HG02798 (cell line): ENCODE data around the gene CGA.
A peak's percentile ranks its signal among the peaks of the same experiment; 100 is the strongest.
"Not testable (repeated sequence)": the region's sequence is repeated elsewhere in the genome, so short reads cannot be mapped to it uniquely, and the experiment has no call there.

Experiments
- ATAC-seq: cut with Tn5 transposase; IDR thresholded peaks from one replicate; pipeline ENCODE4 v1.9.1; 2021; ENCODE audit warnings: mild to moderate bottlenecking; ENCODE audit not compliant: unreplicated experiment, poor library complexity

The CGA gene

DNA sequence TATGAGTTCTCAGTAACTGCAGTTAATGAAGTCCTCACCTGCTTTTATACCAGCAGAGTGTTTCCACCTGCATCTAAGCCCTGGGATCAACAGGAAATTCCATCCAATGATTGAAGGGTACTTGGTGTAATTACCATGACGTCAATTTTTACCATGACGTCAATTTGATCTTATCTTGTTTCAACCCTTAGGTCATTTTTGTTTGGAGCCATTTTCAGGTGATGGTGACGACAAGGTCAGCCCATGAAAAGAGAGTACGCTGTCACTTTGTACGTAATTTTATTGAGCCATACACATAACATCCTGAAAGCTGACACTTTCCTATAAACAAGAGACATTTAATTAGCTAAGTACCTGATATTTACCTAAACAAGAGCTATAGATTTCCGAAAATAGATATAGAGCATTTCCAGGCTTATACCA is at the start of gene CGA:
TSS of gene CGA (minus strand) at position 20 of the 423 bp plus-strand sequence. CDS start 6,906 bp downstream, outside the sequence.
- no peak for ATAC-seq

DNA sequence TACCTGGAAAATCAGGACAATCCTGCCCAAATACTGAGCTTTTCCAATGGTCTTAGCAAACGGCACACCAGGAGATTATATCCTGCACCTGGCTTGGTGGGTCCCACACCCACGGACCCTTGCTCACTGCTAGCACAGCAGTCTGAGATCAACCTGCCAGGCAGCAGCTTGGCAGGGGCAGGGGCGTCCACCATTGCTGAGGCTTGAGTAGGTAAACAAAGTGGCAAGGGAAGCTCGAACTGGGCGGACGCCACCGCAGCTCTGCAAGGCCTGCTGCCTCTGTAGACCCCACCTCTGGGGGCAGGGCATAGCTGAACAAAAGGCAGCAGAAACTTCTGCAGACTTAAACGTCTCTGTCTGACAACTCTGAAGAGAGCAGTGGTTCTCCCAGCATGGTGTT is 45.0 kb upstream of the CGA start:
- ATAC-seq, result not testable (repeated sequence)

DNA sequence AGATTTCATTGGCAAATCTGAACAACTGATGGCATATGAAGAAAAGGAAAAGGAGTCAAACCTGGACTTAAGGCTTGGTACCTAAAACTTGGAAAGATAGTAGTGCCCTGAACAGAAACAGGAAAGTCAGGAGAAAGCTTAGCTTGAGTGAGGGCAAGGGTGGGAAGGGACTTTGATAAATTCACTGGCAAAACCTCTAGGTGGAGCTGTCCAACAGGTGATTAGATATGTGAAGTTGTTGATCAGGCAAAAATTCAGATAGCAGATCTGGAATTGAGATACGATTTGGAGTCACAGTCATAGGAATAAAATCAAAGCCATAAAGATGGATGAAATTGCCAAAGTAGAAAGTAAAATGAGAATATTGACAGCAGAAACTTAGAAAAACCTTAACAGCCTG is 44.3 kb upstream of the CGA start:
- no peak for ATAC-seq

DNA sequence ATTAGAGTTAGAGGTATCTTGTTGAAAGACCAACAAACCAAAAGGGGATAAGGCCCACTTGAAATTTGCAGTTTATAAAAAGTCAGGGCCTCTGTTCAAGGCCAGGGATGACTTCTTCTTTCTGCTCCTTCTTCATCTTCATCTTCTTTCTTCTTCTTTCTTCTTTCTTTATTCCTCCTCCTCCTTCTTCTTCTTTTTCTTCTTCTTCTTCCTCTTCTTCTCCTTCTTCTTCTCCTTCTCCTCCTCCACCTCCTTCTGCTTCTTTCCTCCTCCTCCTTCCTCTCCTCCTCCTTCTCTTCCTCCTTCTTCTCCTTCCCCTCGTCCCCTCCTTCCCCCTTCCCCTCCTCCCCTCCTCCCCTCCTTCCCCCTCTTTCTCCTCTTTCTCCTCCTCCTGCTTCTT is 42.1 kb upstream of the CGA start:
- no peak for ATAC-seq

DNA sequence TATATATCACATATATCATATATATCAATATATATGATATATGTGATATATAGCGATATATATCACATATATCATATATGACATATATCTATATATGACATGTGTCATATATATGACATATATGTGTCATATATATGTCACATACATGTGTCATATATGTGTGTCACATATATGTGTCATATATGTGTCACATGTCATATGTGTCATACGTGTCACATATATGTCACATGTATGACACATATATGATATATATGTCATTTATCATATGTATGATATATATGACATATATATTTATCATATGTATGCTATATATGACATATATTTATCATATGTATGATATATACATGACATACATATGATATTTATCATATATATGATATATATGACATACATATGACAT is 32.8 kb upstream of the CGA start:
- no peak for ATAC-seq

DNA sequence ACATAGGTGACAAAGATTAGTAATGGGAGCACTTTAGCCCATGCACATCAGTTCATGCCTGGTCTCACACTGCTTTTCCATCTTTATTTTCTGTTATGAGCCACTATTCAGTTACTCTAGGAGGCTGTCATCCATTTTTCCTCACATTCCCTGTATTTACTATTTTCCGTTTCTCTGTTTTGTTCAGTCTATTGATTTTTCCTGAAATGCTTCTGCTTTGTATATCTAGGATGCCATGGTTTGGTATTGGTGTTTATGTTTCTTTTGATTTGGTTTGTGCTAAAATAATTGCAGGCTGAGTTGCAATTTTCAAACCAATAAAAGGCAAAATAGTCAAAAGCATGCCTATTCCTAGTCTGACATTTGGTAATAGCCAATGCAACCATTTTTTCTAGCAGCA is 31.6 kb upstream of the CGA start:
- ATAC-seq, result no peak

DNA sequence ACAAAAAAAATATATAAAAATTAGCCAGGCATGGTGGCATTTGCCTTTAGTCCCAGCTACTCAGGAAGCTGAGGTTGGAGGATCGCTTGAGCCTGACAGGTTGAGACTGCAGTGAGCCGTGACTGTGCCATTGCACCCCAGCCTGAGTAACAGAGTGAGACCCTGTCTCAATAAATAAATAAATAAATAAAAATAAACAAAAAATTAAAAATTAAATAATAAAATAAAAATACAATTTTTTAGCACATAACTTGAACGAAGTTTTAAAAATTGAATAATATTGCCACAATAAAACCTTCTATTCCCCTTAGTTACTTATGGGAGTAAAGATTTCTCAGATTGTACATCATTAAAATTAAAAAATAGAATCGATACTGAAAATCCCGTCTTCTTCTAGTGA is 29.2 kb upstream of the CGA start:
- no peak for ATAC-seq

DNA sequence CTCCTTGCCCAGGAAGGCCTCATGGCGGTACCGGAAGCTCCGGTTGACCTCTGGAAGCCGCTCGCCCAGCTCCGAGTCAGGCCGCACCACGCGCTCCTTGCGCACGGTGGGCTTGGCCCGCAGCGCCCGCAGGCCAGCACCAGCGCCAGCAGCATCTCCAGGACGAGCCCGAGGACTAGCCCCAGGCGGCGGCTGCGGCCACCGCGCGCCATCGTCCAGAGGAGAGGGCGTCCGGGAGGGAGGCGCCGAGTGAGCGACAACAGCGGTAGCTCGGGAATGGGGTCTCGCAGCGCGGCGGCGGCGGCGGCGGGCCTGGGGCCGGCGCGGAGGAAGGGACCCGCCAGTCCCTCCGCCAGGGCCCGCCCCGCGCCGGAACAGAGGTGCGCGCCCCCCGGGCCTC is 27.6 kb upstream of the CGA start:
- ATAC-seq, result no peak

DNA sequence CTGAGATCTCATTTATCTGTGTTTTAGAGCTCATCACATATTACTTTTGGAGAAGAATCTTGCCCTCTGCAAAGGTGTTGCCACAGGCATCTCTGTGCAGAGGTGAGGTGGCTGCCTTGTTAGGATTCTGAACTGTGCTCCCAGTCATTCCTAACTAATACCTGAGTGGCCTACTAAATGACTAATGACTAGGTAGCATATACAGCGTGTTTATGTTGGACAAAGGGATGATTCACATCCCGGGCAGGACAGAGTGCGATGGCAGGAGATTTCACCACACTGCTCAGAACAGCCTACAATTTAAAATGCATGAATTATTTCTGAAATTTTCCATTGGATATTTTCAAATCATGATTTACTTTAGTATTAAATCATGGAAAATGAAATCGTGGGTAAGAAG is 23.1 kb upstream of the CGA start:
- no peak for ATAC-seq

DNA sequence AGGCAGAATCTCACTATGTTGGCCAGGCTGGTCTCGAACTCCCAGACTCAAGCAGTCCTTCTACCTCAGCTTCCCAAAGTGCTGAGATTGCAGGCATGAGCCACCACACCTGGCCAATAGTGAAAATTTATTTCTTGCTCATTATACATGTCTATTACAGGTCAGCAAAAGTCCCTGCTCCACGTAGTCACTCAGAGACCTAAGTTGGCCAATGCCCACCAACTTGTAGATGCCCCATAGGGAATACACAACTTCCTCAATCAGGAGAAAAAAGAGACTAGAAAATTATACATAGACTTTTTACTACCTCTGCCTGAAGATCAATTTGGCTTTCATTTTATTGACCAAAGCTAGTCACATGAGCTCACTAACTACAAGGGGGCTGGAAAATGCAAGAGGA is 22.0 kb upstream of the CGA start:
- no peak for ATAC-seq

DNA sequence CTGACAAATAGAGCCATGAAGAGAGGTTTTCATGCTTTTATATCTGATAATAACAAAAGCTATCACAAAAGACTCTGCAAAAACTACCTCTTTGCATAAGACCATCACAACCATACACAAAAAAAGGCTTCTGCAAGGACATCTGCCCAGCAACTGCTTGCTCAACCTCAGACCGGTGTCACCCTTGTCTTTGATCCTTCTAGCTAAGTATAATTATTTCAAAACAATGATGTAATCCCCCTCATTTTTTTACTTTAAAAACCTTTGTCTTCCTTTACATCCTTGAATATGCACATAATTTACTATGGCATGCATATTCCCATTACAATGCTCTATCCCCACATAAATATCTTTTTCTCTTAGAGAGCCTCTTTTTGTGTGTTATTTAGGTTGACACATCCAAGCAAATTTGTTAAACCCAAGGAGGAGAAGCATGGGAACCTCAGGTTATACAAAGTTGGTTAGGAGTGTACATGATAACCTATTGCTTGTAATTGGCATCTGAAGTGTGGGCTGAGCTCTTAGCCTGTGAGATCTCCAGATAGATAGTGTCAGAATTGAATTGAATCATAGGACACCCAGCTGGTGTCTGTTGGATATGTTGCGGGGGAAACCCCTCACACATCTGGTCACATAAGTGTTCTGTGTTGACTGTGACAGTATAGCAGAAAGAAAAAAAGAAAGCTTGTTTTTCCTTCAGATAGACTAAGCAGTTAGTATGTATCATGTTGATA is 20.7 kb upstream of the CGA start:
- peak; percentile 95 for ATAC-seq

DNA sequence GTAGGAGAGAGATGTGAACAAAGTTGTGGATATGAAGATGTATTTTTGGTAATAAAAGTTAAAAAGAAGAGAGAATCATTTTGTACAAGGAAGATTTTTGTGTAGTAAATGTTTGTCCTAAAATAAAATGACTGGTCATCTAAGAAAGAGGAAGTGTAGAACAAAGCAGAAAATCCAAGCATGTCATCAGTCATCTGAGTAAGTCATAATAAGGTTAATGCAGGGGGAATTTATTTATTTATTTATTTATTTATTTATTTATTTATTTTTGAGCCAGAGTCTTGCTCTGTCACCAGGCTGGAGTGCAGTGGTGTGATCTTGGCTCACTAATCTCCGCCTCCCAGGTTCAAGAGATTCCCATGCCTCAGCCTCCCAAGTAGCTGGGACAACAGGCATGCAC is 15.7 kb upstream of the CGA start:
- no peak for ATAC-seq

DNA sequence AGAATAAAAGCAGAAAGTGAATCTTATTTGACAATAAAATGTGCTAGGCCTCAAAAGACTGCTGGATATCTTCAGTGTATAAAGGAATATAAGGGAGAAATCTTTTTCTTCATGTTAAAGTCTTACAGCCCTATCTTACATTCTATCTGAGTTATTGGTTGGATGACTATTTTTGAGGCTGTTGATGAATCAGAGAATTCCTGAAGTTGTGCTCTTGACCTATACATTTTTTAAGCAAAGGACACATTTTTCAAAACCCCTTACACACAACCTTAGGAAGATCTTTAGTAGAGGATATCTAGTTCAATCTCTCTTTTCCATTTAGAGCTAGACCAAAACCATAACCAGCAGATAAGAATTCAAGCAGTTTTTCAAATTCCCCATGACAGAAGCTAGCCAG is 10.9 kb upstream of the CGA start:
- no peak for ATAC-seq

DNA sequence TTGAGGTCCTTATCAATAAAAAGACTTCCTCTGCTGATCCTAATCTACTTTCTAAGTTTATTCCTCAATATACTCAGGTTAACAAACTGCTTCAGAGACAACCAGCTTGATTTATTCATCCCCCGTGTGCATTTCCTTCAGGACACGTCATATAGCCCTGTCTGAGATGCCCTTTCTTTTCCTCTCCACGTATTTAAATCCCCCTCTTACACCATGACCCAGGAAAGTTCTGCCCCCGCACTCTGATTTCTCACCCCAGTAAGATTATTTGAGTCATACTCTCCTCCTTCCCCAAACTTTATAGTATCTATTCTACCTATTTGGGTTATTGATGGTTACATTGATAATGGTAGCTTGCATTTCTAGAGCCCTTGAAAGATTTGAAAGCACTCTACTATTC is 9.8 kb upstream of the CGA start:
- ATAC-seq, result no peak

DNA sequence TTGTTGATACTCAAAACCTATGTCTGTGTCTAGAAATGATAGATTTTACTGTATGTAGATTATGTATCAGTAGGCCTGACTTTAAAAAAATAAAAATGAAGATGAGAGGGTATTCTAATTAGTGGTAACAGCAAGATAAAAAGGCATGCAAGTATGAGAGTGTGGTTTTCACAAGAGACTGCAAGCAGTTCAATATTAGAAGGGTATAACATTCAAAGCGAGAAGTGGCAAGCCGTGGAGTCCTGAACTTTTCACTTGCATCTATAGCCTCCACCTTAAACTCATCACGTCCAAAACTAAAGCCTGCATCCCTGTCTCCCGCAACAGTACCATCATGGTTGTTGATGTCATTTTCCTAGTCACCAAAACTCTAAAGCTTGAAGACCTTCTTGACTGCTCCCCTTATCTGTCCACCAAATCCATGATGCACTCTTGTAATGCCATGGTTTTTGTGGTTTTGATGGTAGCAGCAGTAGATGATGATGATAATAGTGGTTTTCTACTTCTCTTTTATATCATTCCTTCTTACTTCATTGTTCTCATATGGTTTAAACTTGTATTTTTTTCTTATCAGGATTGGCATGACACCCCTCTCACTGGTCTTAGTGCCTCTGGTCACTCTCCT is 9.2 kb upstream of the CGA start:
- no peak for ATAC-seq

DNA sequence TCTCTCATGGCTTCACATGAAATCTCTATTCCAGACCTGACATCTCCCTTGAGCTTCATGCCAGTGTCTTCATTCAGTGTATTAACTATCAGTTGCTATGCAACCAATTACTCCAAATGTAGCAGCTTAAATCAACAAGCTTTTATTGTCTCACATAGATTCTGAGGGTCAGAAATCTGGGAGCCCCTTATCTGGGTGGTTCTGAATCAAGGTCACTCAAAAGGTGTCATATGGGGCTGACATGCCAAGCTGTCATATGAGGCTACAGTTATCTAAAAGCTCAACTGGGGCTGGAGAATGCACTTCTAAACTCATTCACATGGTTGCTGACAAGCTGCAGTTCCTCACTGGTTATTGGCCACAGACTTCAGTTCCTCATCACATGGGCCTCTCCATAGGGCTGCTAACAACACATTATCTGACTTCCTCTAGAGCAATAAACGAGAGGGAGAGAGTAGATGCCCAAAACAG is 7.3 kb upstream of the CGA start:
- peak; percentile 39 for ATAC-seq

DNA sequence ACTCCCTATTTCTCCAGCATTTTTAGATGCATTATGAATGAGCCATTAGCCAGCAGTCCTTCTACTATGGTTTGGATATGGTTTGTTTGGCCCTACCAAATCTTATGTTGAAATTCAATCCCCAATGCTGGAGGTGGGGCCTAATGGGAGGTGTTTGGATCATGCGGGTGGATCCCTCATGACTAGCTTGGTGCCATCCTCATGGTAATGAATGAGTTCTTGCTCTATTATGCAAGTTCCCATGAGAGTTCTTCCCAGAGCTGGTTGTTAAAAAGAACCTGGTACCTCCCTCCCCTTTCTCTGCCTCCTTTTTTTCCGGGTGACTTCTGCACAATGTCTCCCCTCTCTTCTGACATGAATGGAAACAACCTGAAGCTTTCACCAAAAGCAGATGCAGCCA is 6.2 kb upstream of the CGA start:
- no peak for ATAC-seq

DNA sequence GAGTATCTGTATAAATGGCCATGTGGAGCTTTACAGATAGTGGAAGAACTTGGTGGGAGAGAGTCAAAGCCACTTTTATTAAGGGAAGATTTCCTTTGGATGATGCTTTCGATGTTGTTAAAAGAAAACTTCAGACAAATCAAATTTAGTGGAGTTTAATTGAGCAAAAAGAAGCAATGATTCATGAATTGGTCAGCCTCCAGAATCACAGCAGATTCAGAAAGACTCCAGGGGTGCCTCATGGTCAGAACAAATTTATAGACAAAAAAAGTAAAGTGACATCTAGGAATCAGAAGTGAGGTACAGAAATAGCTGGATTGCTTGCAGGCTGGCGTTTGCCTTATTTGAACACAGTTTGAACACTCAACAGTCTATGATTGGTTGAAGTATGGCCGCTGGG is 5.3 kb upstream of the CGA start:
- no peak for ATAC-seq

DNA sequence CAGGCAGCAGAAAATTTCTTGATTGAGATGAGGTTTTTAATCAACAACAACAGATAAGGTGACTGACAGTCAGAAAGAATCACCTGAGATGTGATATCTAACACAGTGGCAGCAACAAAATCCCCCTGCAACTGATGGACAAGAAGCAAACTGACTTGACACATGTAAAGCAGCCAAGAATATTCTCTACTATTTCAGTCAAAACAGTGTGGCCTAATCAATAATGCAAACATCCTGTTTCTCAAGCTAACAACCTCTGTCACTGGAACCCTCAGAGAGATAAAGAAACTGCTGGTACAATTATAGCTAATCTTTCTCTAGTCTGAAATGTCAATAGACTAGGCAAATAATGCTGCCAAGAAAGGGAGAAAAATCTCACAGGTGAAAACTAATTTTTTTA is 4.6 kb upstream of the CGA start:
- ATAC-seq, result peak; percentile 70

DNA sequence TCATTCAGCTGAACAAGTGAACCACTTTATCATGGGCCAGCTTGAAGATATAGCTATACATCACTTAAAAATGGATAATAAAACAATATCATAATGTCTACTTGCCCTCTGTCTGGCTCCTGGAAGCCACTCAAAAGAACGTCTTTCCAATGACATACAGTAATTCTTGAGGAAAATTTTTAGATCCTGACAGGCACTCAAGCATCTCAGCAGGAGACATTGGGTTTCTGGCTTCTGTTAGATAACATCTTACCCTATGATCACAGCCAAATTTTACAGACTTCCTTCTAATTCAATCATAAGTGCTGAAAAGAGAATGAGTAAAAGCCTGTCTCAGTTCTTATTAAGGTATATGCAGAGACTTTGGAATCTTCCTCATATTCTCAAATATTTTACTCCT is 330 bp downstream of the CGA start:
- ATAC-seq, result no peak

DNA sequence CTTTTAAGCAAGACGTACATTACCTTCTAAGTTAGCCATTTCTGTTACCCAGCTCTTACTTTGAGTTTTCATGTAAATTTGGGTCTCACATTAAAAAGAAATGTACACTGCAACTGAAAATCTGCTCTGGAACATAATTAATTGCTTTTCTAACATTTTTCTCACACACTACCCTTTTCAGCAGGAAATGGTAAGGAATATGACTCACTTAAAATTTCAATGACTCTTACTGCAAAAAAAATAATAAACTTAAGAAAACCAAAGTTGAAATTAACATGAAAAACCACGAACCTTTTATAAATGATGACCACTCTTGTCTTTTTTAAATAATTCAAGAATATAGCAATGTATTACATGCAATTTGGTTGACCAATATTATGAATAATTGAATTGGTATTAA is 1.3 kb downstream of the CGA start:
- no peak for ATAC-seq

DNA sequence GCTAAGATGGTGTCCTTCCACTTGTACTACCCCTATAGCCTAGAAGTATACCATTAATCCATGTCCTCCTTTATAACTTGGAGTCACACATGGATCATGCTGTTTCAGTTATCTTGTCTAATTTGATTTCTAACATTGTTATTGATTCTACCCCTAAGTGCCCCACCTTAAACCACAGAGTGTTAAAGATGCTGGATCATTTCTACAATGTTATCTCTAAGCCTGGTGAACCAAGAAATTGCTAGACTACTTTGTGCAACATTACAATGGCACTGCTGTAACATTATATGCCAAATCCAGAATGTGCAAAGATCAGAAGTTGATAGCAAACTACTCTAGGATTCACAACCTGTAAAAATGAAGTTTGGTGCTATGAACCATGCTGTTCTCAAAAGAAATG is 1.7 kb downstream of the CGA start:
- ATAC-seq, result no peak
